GM10847 (cell line): ENCODE measurements around the gene CEBPG.

Experiments
- POLR2A ChIP-seq: IDR thresholded peaks from 2 replicates; pipeline ENCODE4 v1.6.1; 2011; ENCODE audit not compliant: insufficient read length; ENCODE audit errors: extremely low read depth

CEBPG gene

GRCh38 chr19:33394723-33395560 is 21.4 kb downstream of the CEBPG start:
- TF ChIP-seq POLR2A: no peak

- TF ChIP-seq POLR2A: no peak
These were observed 22.3 kb downstream of the CEBPG start for GRCh38 chr19:33395561-33396550.

- no peak for TF ChIP-seq POLR2A
These were observed 23.4 kb downstream of the CEBPG start for GRCh38 chr19:33396701-33397535.

GRCh38 chr19:33397536-33398360 is 24.2 kb downstream of the CEBPG start:
- TF ChIP-seq POLR2A: no peak

DNA sequence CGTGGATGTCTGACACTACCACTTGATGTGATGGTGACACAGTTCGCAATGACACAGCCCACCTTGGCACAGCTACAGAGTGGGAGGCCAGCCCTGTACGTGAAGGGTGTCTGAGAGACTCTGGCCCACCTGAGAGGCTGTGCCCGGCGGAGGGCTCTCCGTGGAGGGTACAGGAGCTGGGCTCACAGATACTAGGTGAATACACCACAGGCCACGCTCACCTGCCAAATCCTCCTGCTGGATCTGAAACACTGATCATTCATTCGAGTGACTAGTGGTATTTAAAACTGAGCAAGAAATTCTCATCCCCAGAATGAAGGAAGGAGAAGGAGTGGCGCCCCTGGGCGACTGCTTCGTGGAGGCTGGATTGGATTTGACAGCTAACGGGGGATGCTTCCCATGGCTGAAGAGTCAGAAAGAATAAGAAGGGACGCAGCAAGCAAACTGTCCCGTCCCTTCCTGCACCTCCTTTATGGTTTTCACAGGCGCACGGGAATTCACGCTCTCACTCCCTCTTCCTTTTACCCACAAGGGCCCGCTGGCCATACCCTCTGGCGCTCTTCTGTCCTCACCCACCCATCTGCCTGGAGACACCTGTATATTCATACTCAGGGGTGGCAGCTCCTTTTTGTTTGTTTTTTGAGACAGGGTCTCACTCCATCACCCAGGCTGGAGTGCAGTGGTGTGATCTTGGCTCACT is 25.0 kb downstream of the CEBPG start:
- no peak for TF ChIP-seq POLR2A

DNA sequence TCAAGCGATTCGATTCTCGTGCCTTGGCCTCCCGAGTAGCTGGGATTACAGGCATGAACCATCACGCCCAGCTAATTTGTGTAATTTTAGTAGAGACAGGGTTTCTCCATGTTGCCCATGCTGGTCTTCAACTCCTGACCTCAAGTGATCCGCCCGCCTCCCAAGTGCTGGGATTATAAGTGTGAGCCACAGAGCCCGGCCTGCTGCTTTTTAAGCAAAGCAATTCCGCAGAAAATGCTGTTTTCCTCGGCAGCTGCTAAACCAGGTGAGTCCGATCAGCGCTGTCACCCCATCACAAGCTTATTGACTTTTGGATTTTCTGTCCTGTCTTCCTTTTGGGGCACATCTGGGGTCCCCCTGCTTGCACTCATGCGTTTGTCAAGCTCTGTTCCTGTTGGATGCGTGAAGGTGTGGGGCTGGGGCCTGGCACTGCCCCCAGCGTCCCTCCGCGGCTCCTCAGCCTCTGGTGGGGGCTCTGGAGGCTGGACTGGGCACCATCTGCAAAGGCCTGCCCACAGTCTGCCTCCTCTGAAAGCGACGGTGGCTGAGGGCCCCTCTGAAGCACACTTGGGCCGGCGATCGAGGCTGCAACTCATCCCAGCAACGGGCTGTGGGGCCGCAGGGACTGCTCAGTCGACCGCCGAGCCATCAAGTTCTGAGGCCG is 25.7 kb downstream of the CEBPG start:
- TF ChIP-seq POLR2A: no peak

- TF ChIP-seq POLR2A: no peak
These were observed 26.5 kb downstream of the CEBPG start for GRCh38 chr19:33399745-33400681.

DNA sequence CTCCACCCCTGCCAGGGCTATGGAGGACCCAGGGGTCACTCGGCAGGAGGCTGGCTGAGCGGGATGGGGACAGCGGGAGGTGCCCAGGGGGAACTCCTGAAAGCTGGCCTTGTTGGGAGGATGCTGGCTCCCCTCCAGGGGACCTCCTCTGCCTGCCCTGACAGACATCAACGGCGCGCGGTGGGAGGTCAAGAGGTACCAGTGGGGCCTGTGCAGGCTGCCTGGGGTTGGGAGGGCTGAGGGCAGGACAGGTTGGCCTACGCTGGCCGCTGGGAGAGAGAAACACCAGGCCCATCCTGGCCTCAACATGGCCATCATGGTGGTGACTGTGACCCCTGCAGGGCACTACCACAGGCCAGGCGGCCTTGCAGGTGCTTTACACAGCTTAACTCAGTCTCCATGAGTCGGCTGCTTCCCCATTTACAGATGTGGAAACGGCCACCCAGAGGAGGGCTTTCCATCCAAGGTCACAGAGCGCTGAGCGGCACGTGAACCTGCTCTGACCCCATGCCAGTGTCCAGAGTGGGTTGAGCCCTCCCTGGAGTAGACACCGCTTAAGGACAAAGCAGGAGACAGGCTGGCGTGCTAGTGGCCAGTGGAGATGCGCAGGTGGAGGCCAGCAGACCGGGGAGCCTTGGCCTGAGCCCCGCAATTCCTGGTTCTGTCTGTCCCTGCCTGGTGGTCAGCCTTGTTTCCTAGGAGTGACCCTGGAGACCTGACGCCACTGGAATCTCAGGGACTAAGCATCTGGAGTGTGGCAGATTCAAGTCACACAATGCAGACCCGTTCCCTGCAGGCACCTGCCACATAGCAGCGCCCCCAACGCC is 27.6 kb downstream of the CEBPG start:
- no peak for TF ChIP-seq POLR2A

DNA sequence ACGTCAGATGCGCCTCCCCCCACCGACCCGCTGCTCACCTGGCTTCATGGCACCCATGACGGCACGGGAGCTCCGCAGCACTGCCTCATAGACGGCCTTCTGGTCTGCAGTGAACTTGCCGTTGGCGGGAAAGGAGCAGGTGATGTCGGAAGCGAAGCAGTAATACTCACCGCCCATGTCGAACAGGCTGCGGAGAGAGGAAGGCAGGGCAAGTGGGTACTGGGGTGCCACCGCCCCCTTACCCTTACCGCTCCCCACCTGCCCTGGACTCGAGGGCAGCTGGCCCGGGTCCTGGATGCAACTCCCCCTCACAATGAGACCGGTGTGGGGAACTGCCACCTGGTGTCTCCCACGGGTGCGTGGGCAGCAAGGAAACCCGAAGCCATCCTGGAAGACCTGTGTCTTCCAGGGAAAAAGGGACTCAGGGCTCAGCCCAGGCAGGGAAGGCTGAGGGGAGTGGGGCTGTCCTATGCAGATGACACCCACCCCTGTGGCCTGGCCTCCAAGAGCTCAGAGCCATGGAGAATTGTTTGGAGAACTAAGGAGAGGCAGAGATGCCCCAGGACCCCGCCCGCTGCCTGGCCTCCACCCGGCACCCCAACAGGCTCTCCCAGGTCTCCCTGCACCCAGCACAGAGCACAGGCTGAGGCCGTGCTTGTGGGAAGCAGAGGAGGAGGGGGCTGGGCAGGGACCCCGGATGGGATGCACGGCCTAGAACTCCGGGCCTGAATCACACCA is 28.3 kb downstream of the CEBPG start:
- no peak for TF ChIP-seq POLR2A

- no peak for TF ChIP-seq POLR2A
These were observed 29.1 kb downstream of the CEBPG start for GRCh38 chr19:33402421-33403220.
